WTC11 (cell line): ENCODE data around the gene SCEL. TPM values are rescaled to one million over a fixed set of nuclear protein-coding genes. Genes with fewer than 3 reads are reported as not detected.

Experiments
- ATAC-seq: fragments of 200-7000 bp; cut with Tn5 transposase; 2 replicates; pipeline ENCODE4 v1.10.0; 2021; ENCODE audit warnings: mild to moderate bottlenecking, moderate library complexity
- CTCF ChIA-PET: fragments of 300-600 bp; sonication (Branson Sonifier 250); formaldehyde crosslinking; loops from one replicate; lab custom pipeline; 2021; ENCODE audit warnings: antibody characterized with exemption; lab: Charles Lee
- POLR2A ChIA-PET: fragments of 350-600 bp; sonication (Branson Sonifier 250); formaldehyde crosslinking; loops from one replicate; lab custom pipeline; 2021; ENCODE audit warnings: antibody characterized with exemption; lab: Charles Lee
- DNase-seq: peaks from one replicate; pipeline ENCODE4 v3.0.0; 2021; ENCODE audit warnings: low spot score
- H3K27ac Mint-ChIP-seq: 2 replicates; pipeline ENCODE4 v1.8.0; 2021; ENCODE audit warnings: mixed read lengths
- H3K27me3 Mint-ChIP-seq: 2 replicates; pipeline ENCODE4 v1.8.0; 2021; ENCODE audit warnings: low read depth, mild to moderate bottlenecking, moderate library complexity, mixed read lengths
- H3K36me3 Mint-ChIP-seq: 2 replicates; pipeline ENCODE4 v1.8.0; 2021; ENCODE audit warnings: mixed read lengths
- H3K4me1 Mint-ChIP-seq: 2 replicates; pipeline ENCODE4 v1.8.0; 2022; ENCODE audit warnings: mixed read lengths
- H3K4me3 Mint-ChIP-seq: 2 replicates; pipeline ENCODE4 v1.8.0; 2021; ENCODE audit warnings: mild to moderate bottlenecking, moderate library complexity, mixed read lengths
- H3K9me3 Mint-ChIP-seq: 2 replicates; pipeline ENCODE4 v1.8.0; 2021; ENCODE audit warnings: mixed read lengths
- CBFB ChIP-seq: sonication (generic); formaldehyde crosslinking; IDR thresholded peaks from 2 replicates; pipeline ENCODE4 v1.8.1; 2022; ENCODE audit warnings: mild to moderate bottlenecking, low read depth, missing genetic modification reagents
- CDX4 ChIP-seq: fragments of 250-450 bp; sonication (Bioruptor Pico); IDR thresholded peaks from 2 replicates; pipeline ENCODE4 v1.9.0; 2021; ENCODE audit warnings: moderate library complexity, mild to moderate bottlenecking, inconsistent platforms, borderline replicate concordance
- CREM ChIP-seq: sonication (generic); formaldehyde crosslinking; IDR thresholded peaks from 2 replicates; pipeline ENCODE4 v1.8.1; 2022; ENCODE audit warnings: mild to moderate bottlenecking, missing genetic modification reagents, moderate library complexity
- FOXJ3 ChIP-seq: sonication (generic); formaldehyde crosslinking; IDR thresholded peaks from 2 replicates; pipeline ENCODE4 v1.9.0; 2021; ENCODE audit warnings: missing genetic modification reagents, mild to moderate bottlenecking, borderline replicate concordance
- FOXP4 ChIP-seq: sonication (generic); formaldehyde crosslinking; IDR thresholded peaks from 2 replicates; pipeline ENCODE4 v1.8.0; 2022; ENCODE audit warnings: mild to moderate bottlenecking, missing genetic modification reagents
- GRHL2 ChIP-seq: fragments of 250-450 bp; sonication (Bioruptor Pico); IDR thresholded peaks from 2 replicates; pipeline ENCODE4 v1.8.0; 2022; ENCODE audit warnings: mild to moderate bottlenecking, moderate library complexity; ENCODE audit not compliant: insufficient replicate concordance, severe bottlenecking
- JAZF1 ChIP-seq: fragments of 250-450 bp; sonication (Bioruptor Pico); IDR thresholded peaks from 2 replicates; pipeline ENCODE4 v1.9.0; 2021; ENCODE audit warnings: moderate library complexity, mild to moderate bottlenecking, inconsistent platforms
- NFATC4 ChIP-seq: fragments of 250-450 bp; sonication (Bioruptor Pico); IDR thresholded peaks from 2 replicates; pipeline ENCODE4 v1.9.0; 2021; ENCODE audit warnings: mild to moderate bottlenecking
- NR1H2 ChIP-seq: sonication (generic); formaldehyde crosslinking; IDR thresholded peaks from 2 replicates; pipeline ENCODE4 v1.9.0; 2021; ENCODE audit warnings: mild to moderate bottlenecking, moderate library complexity, missing genetic modification reagents
- PREB ChIP-seq: sonication (generic); formaldehyde crosslinking; IDR thresholded peaks from 2 replicates; pipeline ENCODE4 v1.8.1; 2022; ENCODE audit warnings: mild to moderate bottlenecking, missing genetic modification reagents, moderate library complexity, borderline replicate concordance
- RORB ChIP-seq: fragments of 250-450 bp; sonication (Bioruptor Pico); IDR thresholded peaks from 2 replicates; pipeline ENCODE4 v1.9.0; 2021; ENCODE audit warnings: mild to moderate bottlenecking
- SP1 ChIP-seq: sonication (generic); formaldehyde crosslinking; conservative IDR thresholded peaks from 2 replicates; pipeline ENCODE4 v1.8.1; 2022; ENCODE audit warnings: missing genetic modification reagents
- STAT6 ChIP-seq: sonication (generic); formaldehyde crosslinking; conservative IDR thresholded peaks from 2 replicates; pipeline ENCODE4 v1.8.1; 2023; ENCODE audit warnings: mild to moderate bottlenecking, low read depth, missing genetic modification reagents, moderate library complexity
- TCF7 ChIP-seq: sonication (generic); formaldehyde crosslinking; IDR thresholded peaks from 2 replicates; pipeline ENCODE4 v1.8.0; 2022; ENCODE audit warnings: mild to moderate bottlenecking, low read depth, missing genetic modification reagents, moderate library complexity
- ZBTB21 ChIP-seq: sonication (generic); formaldehyde crosslinking; IDR thresholded peaks from 2 replicates; pipeline ENCODE4 v1.8.1; 2023; ENCODE audit warnings: mild to moderate bottlenecking, missing genetic modification reagents, borderline replicate concordance
- ZMAT4 ChIP-seq: fragments of 250-450 bp; sonication (Bioruptor Pico); IDR thresholded peaks from 2 replicates; pipeline ENCODE4 v1.9.0; 2021; ENCODE audit warnings: mild to moderate bottlenecking
- ZNF121 ChIP-seq: sonication (generic); formaldehyde crosslinking; IDR thresholded peaks from 2 replicates; pipeline ENCODE4 v1.8.0; 2023; ENCODE audit warnings: missing genetic modification reagents
- ZNF138 ChIP-seq: sonication (generic); formaldehyde crosslinking; conservative IDR thresholded peaks from 2 replicates; pipeline ENCODE4 v1.8.1; 2022; ENCODE audit warnings: mild to moderate bottlenecking, moderate library complexity, missing genetic modification reagents
- ZNF232 ChIP-seq: sonication (generic); formaldehyde crosslinking; IDR thresholded peaks from 2 replicates; pipeline ENCODE4 v1.8.0; 2022; ENCODE audit warnings: mild to moderate bottlenecking, missing genetic modification reagents
- ZNF263 ChIP-seq: sonication (generic); formaldehyde crosslinking; IDR thresholded peaks from 2 replicates; pipeline ENCODE4 v1.8.1; 2022; ENCODE audit warnings: low read depth, mild to moderate bottlenecking, moderate library complexity, missing genetic modification reagents
- ZNF423 ChIP-seq: fragments of 250-450 bp; sonication (Bioruptor Pico); IDR thresholded peaks from 2 replicates; pipeline ENCODE4 v2.1.2; 2022; ENCODE audit warnings: mild to moderate bottlenecking, moderate library complexity
- total RNA-seq: library from RNA; stranded (reverse); gene quantifications from 3 replicates; pipeline ENCODE4 v1.2.3, GENCODE V29; 2021
- TF ChIP-seq, protein P1 (sequence below): sonication (generic); formaldehyde crosslinking; IDR thresholded peaks from 2 replicates; pipeline ENCODE4 v1.8.1; 2023; ENCODE audit warnings: mild to moderate bottlenecking, missing genetic modification reagents
- TF ChIP-seq, protein P2 (sequence below): sonication (generic); formaldehyde crosslinking; IDR thresholded peaks from 2 replicates; pipeline ENCODE4 v1.8.1; 2023; ENCODE audit warnings: mild to moderate bottlenecking, missing genetic modification reagents

Gene SCEL
- total RNA-seq, 1 experiment from 2014 or later = not detected

DNA sequence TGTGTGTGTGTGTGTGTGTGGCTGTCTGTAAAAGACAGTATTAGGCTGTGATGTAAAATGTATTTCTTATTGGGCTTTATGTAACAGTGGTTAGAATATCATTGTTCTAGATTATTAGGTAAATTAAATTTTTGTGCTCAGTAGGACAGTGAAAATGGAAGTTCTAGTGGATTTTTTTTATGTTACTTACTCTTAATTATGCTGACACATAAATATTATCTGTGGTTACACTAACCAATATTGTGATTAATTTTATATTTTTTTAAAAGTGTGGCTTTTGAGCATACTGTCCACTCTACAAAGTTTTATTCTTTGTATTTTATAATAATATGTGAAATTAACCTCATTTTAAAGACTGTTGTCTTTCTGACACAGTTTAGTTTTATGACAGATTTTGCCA lies 80.5 kb downstream of the SCEL start:
- TF ChIP-seq, protein P1, sequence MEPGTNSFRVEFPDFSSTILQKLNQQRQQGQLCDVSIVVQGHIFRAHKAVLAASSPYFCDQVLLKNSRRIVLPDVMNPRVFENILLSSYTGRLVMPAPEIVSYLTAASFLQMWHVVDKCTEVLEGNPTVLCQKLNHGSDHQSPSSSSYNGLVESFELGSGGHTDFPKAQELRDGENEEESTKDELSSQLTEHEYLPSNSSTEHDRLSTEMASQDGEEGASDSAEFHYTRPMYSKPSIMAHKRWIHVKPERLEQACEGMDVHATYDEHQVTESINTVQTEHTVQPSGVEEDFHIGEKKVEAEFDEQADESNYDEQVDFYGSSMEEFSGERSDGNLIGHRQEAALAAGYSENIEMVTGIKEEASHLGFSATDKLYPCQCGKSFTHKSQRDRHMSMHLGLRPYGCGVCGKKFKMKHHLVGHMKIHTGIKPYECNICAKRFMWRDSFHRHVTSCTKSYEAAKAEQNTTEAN = no peak
- TF ChIP-seq ZNF423 (CRISPR knock-in tag) (no peak), STAT6 (CRISPR knock-in tag) (no peak), NR1H2 (CRISPR knock-in tag) (no peak), CREM (CRISPR knock-in tag) (no peak), ZBTB21 (CRISPR knock-in tag) (no peak)
- TF ChIP-seq, protein P2, sequence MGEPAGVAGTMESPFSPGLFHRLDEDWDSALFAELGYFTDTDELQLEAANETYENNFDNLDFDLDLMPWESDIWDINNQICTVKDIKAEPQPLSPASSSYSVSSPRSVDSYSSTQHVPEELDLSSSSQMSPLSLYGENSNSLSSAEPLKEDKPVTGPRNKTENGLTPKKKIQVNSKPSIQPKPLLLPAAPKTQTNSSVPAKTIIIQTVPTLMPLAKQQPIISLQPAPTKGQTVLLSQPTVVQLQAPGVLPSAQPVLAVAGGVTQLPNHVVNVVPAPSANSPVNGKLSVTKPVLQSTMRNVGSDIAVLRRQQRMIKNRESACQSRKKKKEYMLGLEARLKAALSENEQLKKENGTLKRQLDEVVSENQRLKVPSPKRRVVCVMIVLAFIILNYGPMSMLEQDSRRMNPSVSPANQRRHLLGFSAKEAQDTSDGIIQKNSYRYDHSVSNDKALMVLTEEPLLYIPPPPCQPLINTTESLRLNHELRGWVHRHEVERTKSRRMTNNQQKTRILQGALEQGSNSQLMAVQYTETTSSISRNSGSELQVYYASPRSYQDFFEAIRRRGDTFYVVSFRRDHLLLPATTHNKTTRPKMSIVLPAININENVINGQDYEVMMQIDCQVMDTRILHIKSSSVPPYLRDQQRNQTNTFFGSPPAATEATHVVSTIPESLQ (CRISPR knock-in tag) = no peak
- TF ChIP-seq, all 79 proteins: peak for 0
- no peaks in the 10 kb centered on the region for H3K36me3 Mint-ChIP-seq
- H3K9me3 Mint-ChIP-seq = no peaks in the 10 kb centered on the region
- no peak for ATAC-seq
- H3K4me3 Mint-ChIP-seq = no peak overlapping the region
- no peak overlapping the region for H3K27ac Mint-ChIP-seq
- H3K4me1 Mint-ChIP-seq = 0 out of 2 replicates have a peak, but pooled peaks cover 3% of the 10 kb centered on the region
- ChIA-PET CTCF (no interaction called here), POLR2A (interaction anchor here (0.7 kb wide), 1 partner anchor 28 kb away, joined by 5 read pairs; no protein-coding TSS in a partner anchor)
- DNase-seq = no peak
- H3K27me3 Mint-ChIP-seq = no peaks in the 10 kb centered on the region

DNA sequence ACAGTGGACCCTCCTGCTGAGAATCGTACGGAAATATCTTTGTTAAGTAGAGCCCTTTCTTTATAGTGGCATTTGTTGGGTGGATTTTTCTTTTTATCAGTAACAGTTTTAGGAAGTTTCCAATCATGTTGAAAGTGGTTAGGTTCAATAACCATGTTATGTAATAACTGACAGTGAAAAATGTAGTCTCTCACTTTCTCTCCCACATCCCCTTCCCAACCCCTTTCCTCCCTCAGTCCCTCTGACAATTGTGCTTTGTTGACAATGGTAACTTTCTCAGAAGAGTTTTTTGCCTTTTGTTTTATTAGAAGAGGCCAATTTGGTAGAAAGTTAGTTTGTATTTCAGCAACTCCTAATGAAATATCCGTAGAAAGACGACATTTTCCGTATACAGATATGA lies 84.1 kb downstream of the SCEL start:
- ChIA-PET POLR2A (no interaction called here), CTCF (no interaction called here)
- TF ChIP-seq ZNF263 (CRISPR knock-in tag) (no peak), PREB (CRISPR knock-in tag) (no peak), GRHL2 (no peak), CBFB (CRISPR knock-in tag) (no peak), RORB (CRISPR knock-in tag) (no peak), ZMAT4 (CRISPR knock-in tag) (no peak), CREM (CRISPR knock-in tag) (no peak), JAZF1 (CRISPR knock-in tag) (no peak), CDX4 (CRISPR knock-in tag) (no peak), NR1H2 (CRISPR knock-in tag) (no peak), ZNF121 (CRISPR knock-in tag) (no peak), NFATC4 (no peak), FOXJ3 (CRISPR knock-in tag) (no peak), ZNF138 (CRISPR knock-in tag) (no peak), ZNF232 (CRISPR knock-in tag) (no peak), TCF7 (CRISPR knock-in tag) (no peak), SP1 (CRISPR knock-in tag) (no peak), FOXP4 (CRISPR knock-in tag) (no peak)
- TF ChIP-seq, protein P2 (CRISPR knock-in tag) = no peak
- H3K27me3 Mint-ChIP-seq = no peaks in the 10 kb centered on the region
- no peak for ATAC-seq
- H3K9me3 Mint-ChIP-seq = no peaks in the 10 kb centered on the region
- no peak overlapping the region for H3K4me3 Mint-ChIP-seq
- H3K4me1 Mint-ChIP-seq = no peaks in the 10 kb centered on the region
- H3K27ac Mint-ChIP-seq = no peak overlapping the region
- H3K36me3 Mint-ChIP-seq = no peaks in the 10 kb centered on the region
- no peak for DNase-seq
